ENCODE results near the gene TMED1. TPM values are rescaled to one million over a fixed set of nuclear protein-coding genes. Genes with fewer than 3 reads are reported as not detected.
A peak's percentile ranks its signal among the peaks of the same experiment; 100 is the strongest.

Gene TMED1
- total and polyA plus RNA-seq, 12 donors, result 12.5 to 103 (median 48.6) TPM

DNA sequence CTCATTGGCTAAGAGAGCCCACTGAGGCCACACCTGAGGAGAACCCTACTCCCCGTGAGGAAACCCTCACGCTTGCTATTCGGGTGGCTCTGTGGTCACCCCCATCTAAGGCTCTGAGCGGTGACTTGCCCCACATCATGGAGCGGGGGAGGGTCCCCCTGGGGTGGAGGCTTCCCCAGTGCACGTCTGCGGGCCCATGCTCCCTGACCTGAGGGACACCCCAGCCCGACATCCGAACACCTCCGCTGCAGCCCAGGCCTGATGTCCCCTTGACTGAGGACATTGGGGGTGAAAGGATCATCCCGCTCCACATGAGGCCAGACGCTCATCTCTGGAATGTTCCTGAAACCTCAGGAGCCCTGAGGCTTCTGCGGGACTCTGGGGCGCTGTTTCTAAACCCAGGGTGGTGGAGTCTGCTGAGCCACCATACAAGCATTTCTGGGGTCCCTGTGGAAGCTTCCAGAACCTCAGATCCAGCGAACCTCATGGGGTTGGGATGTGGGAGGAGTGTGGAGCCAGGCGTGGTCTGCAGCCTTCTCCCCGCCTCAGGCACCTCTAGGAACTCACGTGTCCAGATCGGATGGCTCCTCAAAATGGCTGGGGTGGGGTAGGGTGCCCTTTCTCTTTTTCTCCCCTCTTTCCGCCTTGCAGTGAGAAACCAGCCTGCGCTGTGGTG, 19.9 kb downstream of the TMED1 start:
- intact Hi-C loops (cut with DNase I), result no loop called here
- no peak for DNase-seq
- Histone ChIP-seq H3K4me1 (replicated peaks in 1 of 2) (peaks cover 6 to 13% of the 10 kb centered on the region in 2 donors), H3K27me3 (no peaks in the 10 kb centered on the region), H3K36me3 (replicated peaks in 1 of 2) (peaks cover 0 to 50% of the 10 kb centered on the region in 2 donors), H3K9me3 (replicated peaks in 1 of 3) (no peaks in the 10 kb centered on the region), H3K27ac (peak overlapping the region in 4 of 5 donors; percentile 42 to 91 (median 72)), H3K4me3 (peak overlapping the region in 1 of 4 donors; percentile 39)
- 85 to 89% (median 87%) methylated on average over 10 to 21 of the region's 21 CpGs for WGBS, 4 donors
- TF ChIP-seq, protein P1, sequence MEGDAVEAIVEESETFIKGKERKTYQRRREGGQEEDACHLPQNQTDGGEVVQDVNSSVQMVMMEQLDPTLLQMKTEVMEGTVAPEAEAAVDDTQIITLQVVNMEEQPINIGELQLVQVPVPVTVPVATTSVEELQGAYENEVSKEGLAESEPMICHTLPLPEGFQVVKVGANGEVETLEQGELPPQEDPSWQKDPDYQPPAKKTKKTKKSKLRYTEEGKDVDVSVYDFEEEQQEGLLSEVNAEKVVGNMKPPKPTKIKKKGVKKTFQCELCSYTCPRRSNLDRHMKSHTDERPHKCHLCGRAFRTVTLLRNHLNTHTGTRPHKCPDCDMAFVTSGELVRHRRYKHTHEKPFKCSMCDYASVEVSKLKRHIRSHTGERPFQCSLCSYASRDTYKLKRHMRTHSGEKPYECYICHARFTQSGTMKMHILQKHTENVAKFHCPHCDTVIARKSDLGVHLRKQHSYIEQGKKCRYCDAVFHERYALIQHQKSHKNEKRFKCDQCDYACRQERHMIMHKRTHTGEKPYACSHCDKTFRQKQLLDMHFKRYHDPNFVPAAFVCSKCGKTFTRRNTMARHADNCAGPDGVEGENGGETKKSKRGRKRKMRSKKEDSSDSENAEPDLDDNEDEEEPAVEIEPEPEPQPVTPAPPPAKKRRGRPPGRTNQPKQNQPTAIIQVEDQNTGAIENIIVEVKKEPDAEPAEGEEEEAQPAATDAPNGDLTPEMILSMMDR (IDR thresholded peaks at IDR 0.05), result no peak
- no peak for TF ChIP-seq POLR2A (IDR thresholded peaks at IDR 0.05)

- H3K9me3 ChIP-seq (replicated peaks in 1 of 3), result no peaks in the 10 kb centered on the region
- intact Hi-C loops (cut with DNase I), result no loop called here
- TF ChIP-seq, protein P1 (IDR thresholded peaks at IDR 0.05), result no peak
- no peak for TF ChIP-seq POLR2A (IDR thresholded peaks at IDR 0.05)
- no peak overlapping the region for H3K4me3 ChIP-seq
- DNase-seq, result no peak
- peaks cover 6 to 13% of the 10 kb centered on the region in 2 donors for H3K4me1 ChIP-seq (replicated peaks in 1 of 2)
- H3K27me3 ChIP-seq, result no peaks in the 10 kb centered on the region
- H3K36me3 ChIP-seq (replicated peaks in 1 of 2), result peaks cover 0 to 49% of the 10 kb centered on the region in 2 donors
- H3K27ac ChIP-seq, result peak overlapping the region in 2 of 5 donors; percentile 84 to 91
- WGBS, 4 donors, result 92 to 98% (median 94%) methylated on average over 9 of the region's 9 CpGs
These were observed 20.9 kb downstream of the TMED1 start for GRCh38 chr19:10815007-10815536.

DNA sequence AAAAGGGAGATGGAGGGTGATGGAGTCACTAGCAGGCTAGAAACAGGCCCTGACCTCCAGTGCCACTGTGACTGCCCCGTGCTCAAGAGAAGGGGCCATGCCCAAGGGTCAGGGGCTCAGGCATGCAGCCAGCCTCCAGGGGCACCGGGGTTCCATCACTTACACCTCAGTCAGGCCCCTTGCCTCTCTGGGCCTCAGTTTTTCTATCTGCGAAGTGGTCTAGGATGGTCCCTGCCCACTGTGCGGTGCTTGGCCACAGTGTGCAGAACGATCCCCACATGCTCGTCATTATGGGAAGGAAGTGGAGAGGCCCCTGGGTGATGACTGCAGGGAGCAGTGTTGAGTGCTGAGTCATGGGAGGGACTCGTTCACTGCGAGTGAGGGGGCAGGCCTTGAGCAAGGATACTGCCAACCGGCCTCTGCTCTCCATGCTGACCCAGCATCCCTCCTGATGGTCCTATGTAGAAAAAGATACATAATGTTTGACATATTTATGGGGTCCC, 23.1 kb downstream of the TMED1 start:
- WGBS, 4 donors, result 26 to 41% (median 33%) methylated on average over 8 to 9 of the region's 9 CpGs
- H3K4me1 ChIP-seq (replicated peaks in 1 of 2), result peaks cover 6 to 13% of the 10 kb centered on the region in 2 donors
- intact Hi-C loops (cut with DNase I), result no loop called here

DNA sequence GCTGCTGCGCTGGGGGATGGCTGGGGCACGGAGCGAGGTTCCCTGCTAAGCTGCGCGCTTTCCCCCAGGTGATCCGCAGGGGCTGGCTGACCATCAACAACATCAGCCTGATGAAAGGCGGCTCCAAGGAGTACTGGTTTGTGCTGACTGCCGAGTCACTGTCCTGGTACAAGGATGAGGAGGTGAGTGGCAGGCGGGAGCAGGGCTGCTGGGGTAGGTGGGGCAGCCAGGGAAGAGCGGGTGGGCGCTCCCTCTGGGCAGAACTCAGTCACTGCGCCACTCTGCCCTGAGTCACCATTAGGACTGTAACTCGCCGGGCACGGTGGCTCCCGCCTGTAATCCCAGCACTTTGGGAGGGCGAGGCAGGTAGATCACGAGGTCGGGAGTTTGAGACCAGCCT, 23.8 kb downstream of the TMED1 start:
- Histone ChIP-seq H3K27ac (peak overlapping the region in 2 of 5 donors; percentile 76 to 87), H3K4me1 (replicated peaks in 1 of 2) (peaks cover 6 to 13% of the 10 kb centered on the region in 2 donors), H3K36me3 (replicated peaks in 1 of 2) (peaks cover 0 to 45% of the 10 kb centered on the region in 2 donors), H3K4me3 (no peak overlapping the region), H3K9me3 (replicated peaks in 1 of 3) (no peaks in the 10 kb centered on the region), H3K27me3 (no peaks in the 10 kb centered on the region)
- intact Hi-C loops (cut with DNase I), result no loop called here
- TF ChIP-seq, protein P1 (IDR thresholded peaks at IDR 0.05), result no peak
- TF ChIP-seq POLR2A (IDR thresholded peaks at IDR 0.05), result no peak
- 87 to 95% (median 94%) methylated on average over 8 to 19 of the region's 19 CpGs for WGBS, 4 donors
- no peak for DNase-seq

More for the DNA sequence above, 23.1 kb downstream of the TMED1 start:
- H3K27me3 ChIP-seq, result no peaks in the 10 kb centered on the region
- H3K4me3 ChIP-seq, result no peak overlapping the region
- H3K36me3 ChIP-seq (replicated peaks in 1 of 2), result peaks cover 0 to 47% of the 10 kb centered on the region in 2 donors
- DNase-seq, result peak in 6 of 7 donors; percentile 80 to 83 (median 83)
- H3K9me3 ChIP-seq (replicated peaks in 1 of 3), result no peaks in the 10 kb centered on the region
- TF ChIP-seq, protein P1 (IDR thresholded peaks at IDR 0.05), result no peak
- TF ChIP-seq POLR2A (IDR thresholded peaks at IDR 0.05), result no peak
- peak overlapping the region in 4 of 5 donors; percentile 43 to 87 (median 61) for H3K27ac ChIP-seq

All from adrenal gland (tissue), 12 donors.